NB4 (cell line): ENCODE measurements around the gene TRAPPC8.
"Not testable (repeated sequence)": the region's sequence is repeated elsewhere in the genome, so short reads cannot be mapped to it uniquely, and the experiment has no call there.

ENCODE experiments used
- DNase-seq: peaks from one replicate; pipeline ENCODE4 v3.0.0; 2010; ENCODE audit warnings: low read depth
- H3K4me3 ChIP-seq: one replicate; pipeline ENCODE4 v1.5.1; 2011; ENCODE audit warnings: mild to moderate bottlenecking, low read depth, low read length, moderate library complexity
- CTCF ChIP-seq: IDR thresholded peaks from one replicate; pipeline ENCODE4 v1.5.1; 2012; ENCODE audit warnings: low read depth, low read length
- MAX ChIP-seq: IDR thresholded peaks from 2 replicates; pipeline ENCODE4 v1.6.1; 2011; ENCODE audit warnings: low read depth, low read length
- MYC ChIP-seq: IDR thresholded peaks from 2 replicates; pipeline ENCODE4 v1.6.1; 2011; ENCODE audit warnings: low read depth, low read length
- POLR2A ChIP-seq: IDR thresholded peaks from 2 replicates; pipeline ENCODE4 v1.6.1; 2011; ENCODE audit warnings: mild to moderate bottlenecking; ENCODE audit not compliant: insufficient read length; ENCODE audit errors: extremely low read depth

TRAPPC8 gene

GRCh38 chr18:31965316-31965970 is 22.5 kb upstream of the TRAPPC8 start:
- TF ChIP-seq CTCF, result no peak
- TF ChIP-seq MYC, result no peak
- TF ChIP-seq MAX, result no peak
- no peak for TF ChIP-seq POLR2A
- H3K4me3 ChIP-seq, result no peak overlapping the region
- DNase-seq, result peak; percentile 47

- TF ChIP-seq POLR2A (no peak), CTCF (no peak), MAX (no peak), MYC (no peak)
- H3K4me3 ChIP-seq, result no peak overlapping the region
- no peak for DNase-seq
Measured at GRCh38 chr18:31957728-31958127, 14.8 kb upstream of the TRAPPC8 start.

- DNase-seq, result no peak
- TF ChIP-seq POLR2A, result no peak
- TF ChIP-seq MAX, result no peak
- no peak for TF ChIP-seq CTCF
- TF ChIP-seq MYC, result no peak
- H3K4me3 ChIP-seq, result no peak overlapping the region
Measured at GRCh38 chr18:31954349-31954748, 11.4 kb upstream of the TRAPPC8 start.

GRCh38 chr18:31953699-31954098 is 10.8 kb upstream of the TRAPPC8 start:
- not testable (repeated sequence) for DNase-seq

GRCh38 chr18:31952223-31952622 is 9.3 kb upstream of the TRAPPC8 start:
- DNase-seq, result no peak
- no peak overlapping the region for H3K4me3 ChIP-seq
- no peak for TF ChIP-seq CTCF
- TF ChIP-seq MYC, result no peak
- TF ChIP-seq POLR2A, result no peak
- TF ChIP-seq MAX, result no peak

More at GRCh38 chr18:31953699-31954098, 10.8 kb upstream of the TRAPPC8 start:
- H3K4me3 ChIP-seq, result not testable (repeated sequence)

GRCh38 chr18:31950583-31950982 is 7.7 kb upstream of the TRAPPC8 start:
- no peak for DNase-seq
- TF ChIP-seq CTCF (no peak), MYC (no peak), MAX (no peak), POLR2A (no peak)
- no peak overlapping the region for H3K4me3 ChIP-seq

- not testable (repeated sequence) for DNase-seq, H3K4me3 ChIP-seq
Measured at GRCh38 chr18:31948349-31948748, 5.4 kb upstream of the TRAPPC8 start.
